ENCODE results near the gene SIK3.

DNA sequence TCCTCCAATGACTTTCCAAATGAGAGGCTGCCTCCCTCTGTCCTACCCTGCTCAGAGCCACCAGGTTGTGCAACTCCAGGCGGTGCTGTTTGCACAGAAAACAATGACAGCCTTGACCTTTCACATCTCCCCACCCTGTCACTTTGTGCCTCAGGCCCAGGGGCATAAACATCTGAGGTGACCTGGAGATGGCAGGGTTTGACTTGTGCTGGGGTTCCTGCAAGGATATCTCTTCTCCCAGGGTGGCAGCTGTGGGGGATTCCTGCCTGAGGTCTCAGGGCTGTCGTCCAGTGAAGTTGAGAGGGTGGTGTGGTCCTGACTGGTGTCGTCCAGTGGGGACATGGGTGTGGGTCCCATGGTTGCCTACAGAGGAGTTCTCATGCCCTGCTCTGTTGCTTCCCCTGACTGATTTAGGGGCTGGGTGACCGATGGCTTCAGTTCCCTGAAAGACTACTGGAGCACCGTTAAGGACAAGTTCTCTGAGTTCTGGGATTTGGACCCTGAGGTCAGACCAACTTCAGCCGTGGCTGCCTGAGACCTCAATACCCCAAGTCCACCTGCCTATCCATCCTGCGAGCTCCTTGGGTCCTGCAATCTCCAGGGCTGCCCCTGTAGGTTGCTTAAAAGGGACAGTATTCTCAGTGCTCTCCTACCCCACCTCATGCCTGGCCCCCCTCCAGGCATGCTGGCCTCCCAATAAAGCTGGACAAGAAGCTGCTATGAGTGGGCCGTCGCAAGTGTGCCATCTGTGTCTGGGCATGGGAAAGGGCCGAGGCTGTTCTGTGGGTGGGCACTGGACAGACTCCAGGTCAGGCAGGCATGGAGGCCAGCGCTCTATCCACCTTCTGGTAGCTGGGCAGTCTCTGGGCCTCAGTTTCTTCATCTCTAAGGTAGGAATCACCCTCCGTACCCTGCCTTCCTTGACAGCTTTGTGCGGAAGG lies 265.6 kb downstream of the SIK3 start:
- no peak for TF ChIP-seq POLR2AphosphoS5 (IDR thresholded peaks at IDR 0.05; ENCODE audit: low read depth, low read length)
- no peak for TF ChIP-seq TAF1 (IDR thresholded peaks at IDR 0.05; ENCODE audit: borderline replicate concordance, insufficient read depth, low read length)
